Stimulated activated effector memory CD8-positive, alpha-beta T cell treated with anti-CD3 and anti-CD28 coated beads, Interleukin-12 subunit alpha, Interleukin-12 subunit beta, amount 100 ng/mL, for 72 hours (primary cell): ENCODE results near the gene CCDC88C.
"Not testable (repeated sequence)": the region's sequence is repeated elsewhere in the genome, so short reads cannot be mapped to it uniquely, and the experiment has no call there.

ENCODE experiments used
- ATAC-seq: fragments of 150-1000 bp; cut with Tn5 transposase; 2 replicates; pipeline ENCODE4 v1.10.0; 2021
- DNase-seq, 2 donors: peaks; one replicate each; pipeline ENCODE4 v3.0.0; 2021 to 2022; ENCODE audit warnings: low spot score in 2 of 2
- H3K27ac Mint-ChIP-seq: one replicate; pipeline ENCODE4 v1.8.0; 2022; ENCODE audit warnings: mild to moderate bottlenecking, mixed read lengths
- H3K36me3 Mint-ChIP-seq: one replicate; pipeline ENCODE4 v1.8.0; 2022; ENCODE audit warnings: mild to moderate bottlenecking, mixed read lengths
- H3K4me1 Mint-ChIP-seq: one replicate; pipeline ENCODE4 v1.8.0; 2022; ENCODE audit warnings: mixed read lengths
- H3K4me3 Mint-ChIP-seq: one replicate; pipeline ENCODE4 v1.8.0; 2022; ENCODE audit warnings: mild to moderate bottlenecking, mixed read lengths
- H3K9me3 Mint-ChIP-seq: one replicate; pipeline ENCODE4 v1.8.0; 2022; ENCODE audit warnings: mixed read lengths

CCDC88C gene

DNA sequence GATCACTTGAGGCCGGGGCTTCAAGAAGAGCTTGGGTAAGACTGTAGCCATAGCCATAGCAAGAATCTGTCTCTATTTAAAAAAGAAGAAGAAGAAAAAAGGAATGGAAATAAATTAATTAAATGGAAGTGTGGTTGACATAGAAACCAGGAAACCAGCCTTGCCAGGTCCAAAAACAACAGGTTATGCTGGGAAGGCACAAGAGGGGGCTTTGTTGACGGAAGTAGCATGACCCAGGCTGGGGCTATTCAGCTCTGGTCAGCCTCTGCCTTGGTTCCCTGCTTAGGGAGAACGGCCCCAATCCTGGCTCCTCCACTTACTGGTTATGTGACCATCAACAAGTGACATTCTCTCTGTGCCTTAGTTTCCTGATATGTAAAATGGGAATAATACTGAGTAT, 158.7 kb downstream of the CCDC88C start:
- no peak for ATAC-seq
- Mint-ChIP-seq H3K4me3 (no peak overlapping the region), H3K4me1 (peaks cover 81% of the 10 kb centered on the region), H3K9me3 (no peaks in the 10 kb centered on the region), H3K27ac (peak overlapping the region; percentile 11), H3K36me3 (peaks cover 51% of the 10 kb centered on the region)
- DNase-seq, result no peak

DNA sequence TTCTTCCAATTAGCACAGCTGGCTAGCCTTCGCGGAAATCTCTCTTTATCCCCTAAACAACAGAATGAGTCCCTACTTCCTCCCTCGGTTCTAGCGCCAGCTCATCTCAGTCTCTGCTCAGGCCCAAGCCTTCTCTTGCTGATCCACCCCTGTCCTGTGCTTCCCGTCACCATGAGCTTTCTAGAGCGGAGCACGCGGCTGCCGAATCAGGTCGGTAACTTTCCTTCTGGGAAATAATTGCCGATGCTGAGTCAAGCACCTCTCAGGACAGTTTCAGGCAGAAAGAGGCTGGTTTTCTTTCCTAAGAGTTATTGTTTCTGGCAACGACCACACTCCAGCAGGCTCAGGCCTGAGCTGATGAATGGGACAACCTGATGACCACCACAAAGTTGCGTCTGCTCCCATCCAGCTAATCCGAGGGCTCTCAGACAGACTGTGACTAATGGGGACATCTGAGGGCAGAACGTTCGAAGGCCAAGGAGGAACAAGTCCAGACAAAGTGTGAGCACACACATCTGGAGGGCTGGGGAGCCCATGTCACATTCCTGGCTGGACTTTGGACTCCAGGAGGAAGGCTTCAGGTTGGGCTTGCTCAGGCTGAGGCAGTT, 159.5 kb downstream of the CCDC88C start:
- no peak for DNase-seq
- peaks cover 46% of the 10 kb centered on the region for H3K36me3 Mint-ChIP-seq
- peak overlapping the region; percentile 76 for H3K27ac Mint-ChIP-seq
- ATAC-seq, result no peak
- peaks cover 76% of the 10 kb centered on the region for H3K4me1 Mint-ChIP-seq
- peak overlapping the region; percentile 17 for H3K4me3 Mint-ChIP-seq
- H3K9me3 Mint-ChIP-seq, result no peaks in the 10 kb centered on the region

DNA sequence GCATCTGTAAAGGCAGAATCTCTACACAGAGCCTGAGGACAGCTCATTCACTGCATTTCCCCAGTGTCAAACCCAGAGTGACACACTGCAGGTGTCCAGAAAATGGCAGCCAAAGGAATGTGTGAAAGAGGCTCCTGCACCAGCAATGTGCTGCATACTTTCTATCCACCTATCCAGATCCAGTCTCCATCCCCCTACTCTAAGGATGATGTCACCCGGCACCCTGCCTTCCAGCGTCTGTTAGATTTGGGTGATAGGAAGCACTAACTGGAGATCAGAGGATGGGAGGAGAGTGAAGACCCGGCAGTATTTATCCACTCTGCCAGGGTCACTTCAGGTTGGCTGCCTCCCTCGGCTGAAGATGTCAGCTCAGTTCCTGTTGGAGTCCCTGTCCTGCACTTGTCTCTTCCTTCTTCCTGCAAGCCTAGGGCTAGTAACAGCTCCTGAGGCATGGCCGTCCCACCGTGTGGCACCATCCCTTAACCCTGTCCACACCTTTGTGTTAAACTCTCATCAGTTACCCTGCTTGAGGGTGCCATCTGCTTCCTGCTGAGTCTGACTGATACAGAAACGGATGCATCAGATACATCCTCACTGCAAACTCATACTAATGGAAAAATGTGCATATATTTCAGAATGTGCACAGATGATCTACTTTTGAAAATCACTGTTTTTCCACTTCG, 160.2 kb downstream of the CCDC88C start:
- peak overlapping the region; percentile 17 for H3K4me3 Mint-ChIP-seq
- peaks cover 47% of the 10 kb centered on the region for H3K36me3 Mint-ChIP-seq
- H3K27ac Mint-ChIP-seq, result peak overlapping the region; percentile 76
- H3K9me3 Mint-ChIP-seq, result no peaks in the 10 kb centered on the region
- no peak for ATAC-seq
- H3K4me1 Mint-ChIP-seq, result peaks cover 75% of the 10 kb centered on the region
- DNase-seq, result no peak

DNA sequence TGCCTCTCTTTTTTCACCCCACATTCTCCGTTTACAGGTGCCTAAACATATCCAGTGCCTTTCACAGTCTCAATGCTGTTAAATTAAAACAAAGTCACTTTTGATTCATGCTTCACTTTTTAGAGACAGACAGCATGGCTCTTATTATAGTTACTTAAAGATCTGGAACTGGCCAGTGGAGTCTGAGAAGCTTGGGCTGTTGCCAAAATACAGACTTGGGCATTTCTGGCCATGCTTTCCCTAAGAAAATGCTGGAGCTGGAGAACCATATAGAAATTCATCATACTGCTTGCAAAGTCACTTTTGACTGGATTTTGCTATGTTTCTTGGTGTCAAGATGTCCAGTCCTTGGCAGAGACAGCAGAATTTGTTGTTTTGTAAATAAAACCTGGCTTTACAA, 161.0 kb downstream of the CCDC88C start:
- H3K4me3 Mint-ChIP-seq, result no peak overlapping the region
- H3K4me1 Mint-ChIP-seq, result peaks cover 83% of the 10 kb centered on the region
- H3K27ac Mint-ChIP-seq, result peak overlapping the region; percentile 76
- DNase-seq (no peak), ATAC-seq (no peak)
- H3K36me3 Mint-ChIP-seq, result peaks cover 51% of the 10 kb centered on the region
- no peaks in the 10 kb centered on the region for H3K9me3 Mint-ChIP-seq

DNA sequence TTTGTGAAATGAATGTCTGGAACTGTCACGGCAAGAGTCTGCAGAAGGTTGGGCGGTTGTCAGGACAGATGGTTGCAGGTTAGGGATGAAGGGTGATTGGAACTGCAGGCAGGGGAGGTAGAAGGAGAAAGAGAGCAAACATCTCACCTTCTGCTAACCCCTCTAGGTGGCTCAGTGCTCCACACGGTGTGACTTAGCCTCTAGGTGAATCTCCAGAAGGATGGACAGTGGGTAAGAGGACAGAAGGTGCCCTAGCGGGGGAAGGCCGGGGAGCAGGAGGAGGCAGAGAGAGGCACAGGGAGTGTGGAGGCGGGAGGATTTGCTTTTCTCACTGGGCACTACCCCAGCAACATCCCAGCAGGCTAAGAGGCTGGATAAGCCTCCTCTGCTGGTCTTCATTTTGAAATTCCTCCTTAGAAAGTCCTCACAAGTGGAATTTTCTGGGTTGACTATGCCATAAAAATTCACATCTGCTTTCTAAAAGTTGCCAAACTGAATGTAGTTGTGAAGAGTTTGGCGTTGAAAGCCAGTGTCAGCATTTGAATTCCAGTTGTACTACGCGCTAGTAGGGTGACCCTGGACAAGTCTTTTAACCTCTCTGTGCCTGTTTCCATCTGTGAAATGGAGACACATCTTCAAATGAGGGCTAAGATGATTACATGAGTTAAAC, 162.5 kb downstream of the CCDC88C start:
- Mint-ChIP-seq H3K4me3 (peak overlapping the region; percentile 62), H3K36me3 (peaks cover 53% of the 10 kb centered on the region), H3K27ac (peak overlapping the region; percentile 85), H3K4me1 (peaks cover 83% of the 10 kb centered on the region), H3K9me3 (no peaks in the 10 kb centered on the region)
- ATAC-seq (no peak), DNase-seq (no peak)

DNA sequence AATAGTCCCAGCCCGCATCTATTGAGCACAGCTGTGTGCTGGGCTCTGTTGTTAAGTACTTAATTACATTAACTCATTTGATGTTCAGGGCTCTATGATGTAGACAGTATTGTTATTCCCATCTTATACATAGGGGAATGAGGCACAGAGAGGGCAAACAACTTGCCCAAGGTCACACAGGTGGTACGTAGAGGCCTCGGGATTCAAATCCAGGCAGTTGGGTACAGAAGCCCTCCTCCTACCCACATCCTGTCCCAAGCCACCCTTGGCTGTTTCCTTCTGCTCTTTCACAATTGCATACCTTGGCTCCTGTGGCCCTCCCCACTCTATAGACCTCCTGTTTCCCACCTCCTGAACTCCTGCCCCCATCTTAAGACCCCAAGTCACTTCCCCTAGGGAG, 163.2 kb downstream of the CCDC88C start:
- peak; percentile 29 for ATAC-seq
- no peak for DNase-seq
- Mint-ChIP-seq H3K4me1 (peaks cover 83% of the 10 kb centered on the region), H3K4me3 (peak overlapping the region; percentile 62), H3K9me3 (no peaks in the 10 kb centered on the region), H3K27ac (peak overlapping the region; percentile 85), H3K36me3 (peaks cover 60% of the 10 kb centered on the region)

DNA sequence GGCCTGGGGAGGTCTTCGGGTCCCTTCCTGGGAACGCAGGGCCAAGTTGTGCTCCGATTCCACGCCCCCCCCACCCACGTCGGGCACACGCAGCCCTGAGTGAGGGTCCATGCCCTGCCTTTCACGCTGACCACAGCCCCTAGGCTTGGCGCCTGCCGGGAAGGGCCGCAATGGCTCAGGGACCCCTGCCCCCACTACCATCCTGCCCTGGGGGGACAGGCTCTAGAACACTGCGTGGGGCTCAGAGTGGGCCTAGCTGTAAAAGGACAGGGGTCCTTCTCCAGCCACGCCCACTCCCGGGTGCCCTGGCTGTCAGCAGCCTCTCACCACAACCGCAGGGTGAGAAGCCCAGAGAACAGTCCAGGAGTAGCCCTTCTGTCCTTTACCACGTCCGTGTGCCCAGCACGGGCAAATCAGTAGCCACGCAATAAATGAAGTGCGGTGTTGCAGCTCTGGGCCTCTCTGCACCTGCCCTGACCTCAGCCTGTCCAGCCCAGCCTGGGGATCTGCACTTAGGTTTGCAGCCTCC, 163.8 kb downstream of the CCDC88C start:
- Mint-ChIP-seq H3K4me1 (peaks cover 85% of the 10 kb centered on the region), H3K27ac (peak overlapping the region; percentile 85), H3K9me3 (no peaks in the 10 kb centered on the region), H3K4me3 (peak overlapping the region; percentile 62), H3K36me3 (peaks cover 64% of the 10 kb centered on the region)
- no peak for ATAC-seq
- DNase-seq, result no peak

DNA sequence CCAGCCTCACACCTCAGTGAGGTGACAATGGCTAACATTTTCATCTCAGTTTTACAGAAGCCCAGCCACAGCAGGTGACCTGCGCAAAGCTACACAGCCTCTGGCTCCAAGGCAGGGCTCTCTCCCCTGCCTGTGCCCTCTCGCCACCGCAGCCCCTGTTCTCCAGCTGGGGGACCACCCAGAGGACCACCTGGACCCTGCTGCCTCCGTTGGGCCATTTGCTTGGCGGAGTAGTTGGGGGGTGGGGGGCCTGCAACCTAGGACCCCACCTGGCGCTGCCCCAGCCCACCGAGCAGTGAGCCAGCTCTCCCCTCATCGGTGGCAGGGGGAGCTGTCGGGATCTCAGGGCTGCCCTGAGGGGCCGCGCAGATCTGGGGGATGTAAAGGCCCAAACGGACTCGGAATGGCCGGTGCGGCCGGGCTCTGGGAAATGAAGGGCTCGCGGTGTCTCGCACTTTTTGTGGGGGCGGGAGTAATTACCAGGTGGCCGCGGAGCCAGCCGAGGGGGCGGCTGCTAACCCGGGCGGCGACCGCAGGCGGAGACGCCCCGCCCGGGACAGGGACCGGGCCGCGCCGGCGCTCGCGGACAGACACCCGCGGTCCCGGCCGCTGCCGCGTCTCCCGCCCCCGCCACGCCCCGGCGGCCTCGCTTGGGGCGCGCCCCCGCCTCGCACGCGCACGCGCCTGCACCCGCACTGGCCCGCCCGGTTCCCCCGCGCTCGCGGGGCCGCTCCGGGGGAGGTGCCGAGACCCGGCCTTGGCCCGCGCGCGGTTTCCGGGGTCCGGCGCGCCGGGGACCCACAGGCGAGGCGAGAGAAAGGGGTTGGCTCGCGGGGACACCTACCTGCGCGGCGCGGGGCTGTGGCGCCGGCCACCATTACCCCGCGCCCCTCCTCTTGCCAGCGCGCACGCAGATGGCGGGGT, 164.5 kb downstream of the CCDC88C start:
- H3K4me3 Mint-ChIP-seq, result peak overlapping the region; percentile 62
- no peaks in the 10 kb centered on the region for H3K9me3 Mint-ChIP-seq
- H3K36me3 Mint-ChIP-seq, result peaks cover 66% of the 10 kb centered on the region
- peak in 1 of 2 donors; percentile 74 for DNase-seq
- peak; percentile 41 for ATAC-seq
- H3K4me1 Mint-ChIP-seq, result peaks cover 85% of the 10 kb centered on the region
- peak overlapping the region; percentile 85 for H3K27ac Mint-ChIP-seq

DNA sequence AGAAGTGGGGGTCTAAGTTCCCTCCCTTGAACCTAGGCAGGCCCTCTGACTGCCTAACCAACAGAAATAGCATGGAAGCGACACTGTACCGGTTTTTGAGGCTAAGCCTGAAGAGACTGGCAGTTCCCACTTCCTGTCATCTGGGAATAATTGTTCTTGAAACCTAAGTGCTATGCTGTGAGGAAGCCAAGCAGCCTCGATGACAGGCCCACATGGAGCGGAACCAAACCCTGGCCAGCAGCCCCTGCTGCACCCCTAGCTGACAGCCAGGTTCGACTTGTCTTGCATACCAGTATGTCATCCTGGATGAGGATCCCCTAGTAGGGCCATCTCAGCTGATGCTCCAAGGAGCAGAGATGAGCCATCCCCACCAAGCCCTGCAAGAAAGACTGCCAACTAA, 166.7 kb downstream of the CCDC88C start:
- H3K27ac Mint-ChIP-seq, result peak overlapping the region; percentile 82
- H3K4me3 Mint-ChIP-seq, result peak overlapping the region; percentile 62

DNA sequence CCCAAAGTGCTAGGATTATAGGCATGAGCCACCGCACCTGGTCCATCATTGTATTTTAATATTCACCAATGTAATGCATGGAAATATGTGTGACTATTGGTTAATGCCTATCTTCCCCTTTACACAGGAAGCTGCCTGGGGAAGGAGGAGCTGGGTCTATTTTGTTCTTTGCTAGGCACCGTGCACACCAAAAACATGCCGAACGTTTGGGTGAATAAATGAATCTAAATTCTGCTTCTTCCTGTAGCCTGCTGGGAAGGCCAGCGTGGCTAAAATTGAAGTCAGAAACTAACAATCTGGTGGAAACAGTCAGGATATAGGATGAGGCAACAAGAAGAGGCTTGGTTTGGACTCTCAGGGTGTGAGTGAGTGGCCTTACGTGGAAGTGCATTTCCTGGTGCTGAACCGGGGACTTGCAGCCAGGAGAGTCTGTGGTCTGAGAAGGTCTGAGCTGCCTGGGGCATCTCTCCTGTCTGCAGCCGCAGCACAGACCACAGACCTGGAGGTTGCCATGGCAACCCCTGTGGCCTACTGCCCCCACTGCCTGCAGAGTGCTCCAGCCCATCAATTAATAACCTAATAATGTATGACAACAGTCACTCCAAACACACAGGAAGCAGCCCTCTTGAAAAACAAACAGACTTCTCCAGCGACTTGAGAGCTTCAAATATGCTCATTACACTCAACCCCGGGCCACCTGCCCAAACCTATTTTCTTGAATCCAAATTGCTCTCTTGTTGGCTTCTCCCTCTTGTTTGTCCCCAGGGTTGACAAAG, 167.6 kb downstream of the CCDC88C start:
- peaks cover 91% of the 10 kb centered on the region for H3K36me3 Mint-ChIP-seq
- H3K9me3 Mint-ChIP-seq, result peaks cover 4% of the 10 kb centered on the region
- DNase-seq (peak in 1 of 2 donors; percentile 81), ATAC-seq (peak; percentile 38)
- peaks cover 83% of the 10 kb centered on the region for H3K4me1 Mint-ChIP-seq
- H3K27ac Mint-ChIP-seq, result peak overlapping the region; percentile 82
- H3K4me3 Mint-ChIP-seq, result peak overlapping the region; percentile 62

More for the DNA sequence above, 166.7 kb downstream of the CCDC88C start:
- peaks cover 4% of the 10 kb centered on the region for H3K9me3 Mint-ChIP-seq
- DNase-seq, result no peak
- ATAC-seq, result no peak
- H3K36me3 Mint-ChIP-seq, result peaks cover 87% of the 10 kb centered on the region
- H3K4me1 Mint-ChIP-seq, result peaks cover 85% of the 10 kb centered on the region

DNA sequence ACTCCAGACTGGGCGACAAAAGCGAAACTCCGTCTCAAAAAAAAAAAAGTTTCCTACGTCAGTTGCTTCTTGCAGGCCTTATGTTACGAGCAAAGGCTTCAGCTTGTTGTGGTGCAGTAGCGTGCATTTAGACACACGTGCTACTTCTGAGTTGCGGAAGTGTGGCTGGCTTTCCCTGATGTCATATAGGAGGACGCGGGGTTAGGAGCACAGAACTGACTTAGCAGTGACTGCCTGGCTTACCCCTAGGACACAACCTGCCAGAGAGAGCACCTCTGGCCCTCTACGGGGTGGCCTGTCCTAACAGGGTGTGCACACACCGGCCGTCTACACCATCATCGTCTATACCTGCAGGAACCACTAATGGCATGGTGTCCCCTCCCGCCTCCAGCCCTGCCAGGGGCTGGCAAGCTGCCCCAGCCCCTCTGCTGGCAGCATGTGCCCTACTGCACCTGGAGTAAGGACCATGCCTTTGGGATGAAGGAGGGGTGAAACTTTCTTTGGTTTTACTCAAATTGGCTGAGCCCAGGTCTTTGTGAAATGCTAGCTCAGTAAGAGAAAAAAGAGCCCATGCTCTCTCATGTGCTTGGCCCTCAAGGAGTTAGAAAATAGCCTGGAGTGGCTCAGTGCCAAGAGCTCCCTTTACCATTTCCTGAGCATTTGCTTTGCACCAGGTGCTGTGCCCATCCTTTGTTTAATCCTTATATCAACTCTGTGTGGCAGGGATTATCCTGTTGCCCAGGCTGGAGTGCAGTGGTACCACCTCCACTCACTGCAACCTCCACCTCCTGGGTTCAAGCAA, 171.4 kb downstream of the CCDC88C start:
- Mint-ChIP-seq H3K4me3 (peak overlapping the region; percentile 85), H3K36me3 (peaks cover 98% of the 10 kb centered on the region), H3K27ac (peak overlapping the region; percentile 93), H3K4me1 (peaks cover 76% of the 10 kb centered on the region), H3K9me3 (peaks cover 4% of the 10 kb centered on the region)
- ATAC-seq, result peak; percentile 73
- DNase-seq, result no peak

DNA sequence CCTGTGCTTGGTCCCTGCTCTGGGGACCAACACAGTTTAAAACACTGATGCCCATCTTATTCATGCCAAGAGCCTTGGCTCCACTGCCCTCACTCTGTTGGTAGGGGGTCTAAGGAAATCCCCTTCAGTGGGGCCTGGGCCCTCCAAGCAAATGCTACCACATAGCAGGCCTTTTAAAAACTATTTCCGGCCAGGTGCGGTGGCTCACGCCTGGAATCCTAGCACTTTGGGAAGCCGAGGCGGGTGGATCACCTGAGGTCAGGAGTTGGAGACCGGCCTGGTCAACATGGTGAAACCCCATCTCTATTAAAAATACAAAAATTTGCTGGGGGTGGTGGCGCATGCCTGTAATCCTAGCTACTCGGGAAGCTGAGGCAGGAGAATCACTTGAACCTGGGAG, 172.0 kb downstream of the CCDC88C start:
- H3K4me3 Mint-ChIP-seq, result peak overlapping the region; percentile 85
- H3K4me1 Mint-ChIP-seq, result peaks cover 73% of the 10 kb centered on the region
- DNase-seq, H3K9me3 Mint-ChIP-seq, ATAC-seq: not testable (repeated sequence)
- H3K36me3 Mint-ChIP-seq, result peaks cover 98% of the 10 kb centered on the region
- H3K27ac Mint-ChIP-seq, result peak overlapping the region; percentile 93

DNA sequence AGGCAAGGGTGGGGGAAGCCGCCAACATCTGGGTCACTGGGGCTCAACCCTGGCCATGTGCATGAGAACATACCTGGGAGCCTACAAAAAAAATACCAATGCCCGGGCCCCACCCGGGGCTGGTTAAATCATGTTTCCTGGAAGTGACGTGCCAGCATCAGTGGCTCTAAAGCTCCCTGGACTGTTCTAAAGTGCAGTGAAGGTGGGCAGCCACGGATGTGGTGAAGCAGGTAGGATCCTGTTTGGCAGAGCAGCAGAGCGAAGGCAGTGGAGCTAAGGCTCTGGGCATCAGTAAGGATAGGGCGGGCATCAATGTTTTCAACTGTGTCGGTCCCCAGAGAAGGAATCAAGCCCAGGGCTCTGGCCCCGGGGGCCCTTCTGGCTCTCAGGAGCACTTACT, 172.6 kb downstream of the CCDC88C start:
- ATAC-seq (peak; percentile 22), DNase-seq (peak in 1 of 2 donors; percentile 79)
- H3K9me3 Mint-ChIP-seq, result peaks cover 4% of the 10 kb centered on the region
- peaks cover 73% of the 10 kb centered on the region for H3K4me1 Mint-ChIP-seq
- peak overlapping the region; percentile 93 for H3K27ac Mint-ChIP-seq
- peak overlapping the region; percentile 85 for H3K4me3 Mint-ChIP-seq
- H3K36me3 Mint-ChIP-seq, result peaks cover 98% of the 10 kb centered on the region
